Stomach (tissue), 19 donors: Measurements from ENCODE around the gene NPAS3. TPM values are rescaled to one million over a fixed set of nuclear protein-coding genes. Genes with fewer than 3 reads are reported as not detected.

ENCODE experiments used
- DNase-seq, 2 donors: peaks; one replicate each; pipeline versions ENCODE4 v3.0.0 to v3.0.0-alpha.2; 2013 to 2019
- H3K27ac ChIP-seq, 5 donors: fragments of 200-600 bp in 4 of 5; sonication (generic) in 4 of 5; one replicate each; pipeline ENCODE4 v1.5.1; 2013 to 2019; ENCODE audit warnings: mild to moderate bottlenecking in 1 of 5, moderate library complexity in 1 of 5
- H3K27me3 ChIP-seq, 3 donors: fragments of 200-600 bp; sonication (generic); one replicate each; pipeline ENCODE4 v1.5.1; 2017 to 2019; ENCODE audit warnings: mixed run types in 1 of 3
- H3K36me3 ChIP-seq, 4 donors: fragments of 200-600 bp; sonication (generic); 1 replicate in 3 of 4; 2 replicates in 1 of 4; pipeline ENCODE4 v1.5.1; 2016 to 2019
- H3K4me1 ChIP-seq, 4 donors: fragments of 200-600 bp; sonication (generic); one replicate each; pipeline ENCODE4 v1.5.1; 2016 to 2019
- H3K4me3 ChIP-seq, 4 donors: fragments of 200-600 bp; sonication (generic) in 3 of 4; one replicate each; pipeline ENCODE4 v1.5.1; 2016 to 2019; ENCODE audit warnings: mild to moderate bottlenecking in 1 of 4
- H3K9me3 ChIP-seq, 4 donors: fragments of 200-600 bp; sonication (generic); one replicate each; pipeline ENCODE4 v1.5.1; 2016 to 2019
- EP300 ChIP-seq: sonication (generic); formaldehyde crosslinking; IDR thresholded peaks from one replicate; pipeline ENCODE4 v1.6.1; 2017; ENCODE audit warnings: antibody characterized with exemption
- POLR2A ChIP-seq, 4 donors: fragments of 450-650 bp; IDR thresholded peaks; one replicate each; pipeline ENCODE4 v1.6.1; 2016; ENCODE audit warnings: antibody characterized with exemption in 4 of 4, control low read depth in 2 of 4, mild to moderate bottlenecking in 1 of 4, moderate library complexity in 1 of 4
- POLR2AphosphoS5 ChIP-seq, 3 donors: sonication (generic); formaldehyde crosslinking; IDR thresholded peaks; one replicate each; pipeline ENCODE4 v1.6.1; 2016; ENCODE audit warnings: antibody characterized with exemption in 3 of 3
- WGBS, 5 donors: extraction: QIAGEN DNeasy Blood & Tissue Kit in 3 of 5; methylation state at CpG; one replicate each; pipeline versions ENCODE4 v1.1.5 to v1.1.7; 2013 to 2018; 5-methylcytosine and 5-hydroxymethylcytosine counted together
- intact Hi-C: fragments of 100-400 bp; cut with DNase I; formaldehyde crosslinking; loops from one replicate; pipeline ENCODE4 v1.15.1; 2023; ENCODE audit warnings: low total_unique reads
- long read RNA-seq, 10 donors: transcript quantifications; one replicate each; lab custom pipeline, GENCODE V29; 2026
- polyA plus RNA-seq, 3 donors: library from polyadenylated mRNA; stranded (reverse); fragments of 200-250 nt; gene quantifications; one replicate each; pipeline ENCODE4 v1.2.3, GENCODE V29; 2013
- total RNA-seq, 5 donors: library from RNA; depleted of rRNA; stranded (reverse); fragments of >200 nt; gene quantifications; one replicate each; pipeline versions ENCODE4 v1.1.0 to v1.2.3, GENCODE V29; 2014 to 2016
- TF ChIP-seq, protein P1 (sequence below), 7 experiments: fragments of 450-650 bp in 4 of 7; fragments of 200-600 bp in 3 of 7; sonication (generic) in 3 of 7; IDR thresholded peaks; one replicate each; pipeline ENCODE4 v1.5.1; 2016 to 2019; ENCODE audit warnings: antibody characterized with exemption in 7 of 7, control low read depth in 2 of 7, mild to moderate bottlenecking in 1 of 7
- donor health status: healthy with polysubstance abuse.
- donor health status: Bipolar disorder and iron deficiency.
- donor health status: healthy.

NPAS3 gene
- total RNA-seq (1 to 10 TPM in 2 of 5 donors, under 1 TPM in 2, not detected in 1; under 0.01 to 7.9 (median 2.0) TPM), polyA plus RNA-seq (1 to 10 TPM in 1 of 3 donors, under 1 TPM in 2; 0.35 to 1.6 (median 0.76) TPM)
- long read RNA-seq, donor 1 = 0 reads
- long read RNA-seq, donor 2 = 0 reads
- long read RNA-seq, donor 3 = 0 reads
- long read RNA-seq, donor 4 = 0 reads
- long read RNA-seq, donor 5 = 0 reads
- long read RNA-seq, donor 6 = 0 reads
- long read RNA-seq, donor 7 = 0 reads
- long read RNA-seq, donor 8 = 0 reads
- long read RNA-seq, donor 9 = 0 reads
- long read RNA-seq, donor 10 = 0 reads

DNA sequence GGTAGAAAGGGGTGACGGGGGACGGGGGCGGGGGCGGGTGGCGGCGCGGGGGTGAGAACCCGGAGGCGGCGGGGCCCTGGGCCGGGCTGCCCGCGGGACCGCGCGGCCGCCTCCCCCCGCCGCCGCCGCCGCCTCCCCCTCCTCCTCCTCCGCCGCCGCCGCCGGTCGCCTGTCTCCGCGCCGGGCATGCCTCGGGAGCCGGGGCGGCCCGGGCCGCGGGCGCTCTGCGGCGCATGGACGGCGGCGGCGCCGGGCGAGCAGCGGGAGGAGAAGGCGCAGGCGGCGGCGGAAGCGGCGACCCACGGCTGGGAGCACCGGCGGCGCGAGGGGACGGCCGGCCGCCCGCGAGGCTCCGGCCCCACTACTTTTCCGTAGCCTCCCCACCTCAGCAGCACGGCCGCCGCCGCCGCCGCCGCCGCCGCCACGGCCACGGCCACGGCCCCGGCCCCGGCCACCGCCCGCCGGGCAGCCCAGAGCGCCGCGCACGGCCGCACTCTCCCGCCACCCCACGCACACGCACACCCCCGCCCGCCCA is at the start of gene NPAS3:
TSS of gene NPAS3 (plus strand) at position 161 of the 535 bp plus-strand sequence.
- intact Hi-C loops = no loop called here
- Histone ChIP-seq H3K36me3 (no peaks in the 10 kb centered on the region), H3K4me1 (peaks cover 3 to 45% (median 32%) of the 10 kb centered on the region in 4 donors), H3K9me3 (no peaks in the 10 kb centered on the region), H3K27me3 (peaks cover 0 to 64% (median 25%) of the 10 kb centered on the region in 3 donors), H3K27ac (peak within 1 kb of the TSS; percentile 75 to 92 (median 87)), H3K4me3 (peak within 1 kb of the TSS; percentile 60 to 68 (median 64))
- DNase-seq = no peak
- 0 to 7% (median 1%) methylated on average over 3 to 70 of the region's 92 CpGs for WGBS, 5 donors
- TF ChIP-seq POLR2A (IDR thresholded peaks at IDR 0.05) (no peak), EP300 (no peak), POLR2AphosphoS5 (IDR thresholded peaks at IDR 0.05) (no peak)
- TF ChIP-seq, protein P1, sequence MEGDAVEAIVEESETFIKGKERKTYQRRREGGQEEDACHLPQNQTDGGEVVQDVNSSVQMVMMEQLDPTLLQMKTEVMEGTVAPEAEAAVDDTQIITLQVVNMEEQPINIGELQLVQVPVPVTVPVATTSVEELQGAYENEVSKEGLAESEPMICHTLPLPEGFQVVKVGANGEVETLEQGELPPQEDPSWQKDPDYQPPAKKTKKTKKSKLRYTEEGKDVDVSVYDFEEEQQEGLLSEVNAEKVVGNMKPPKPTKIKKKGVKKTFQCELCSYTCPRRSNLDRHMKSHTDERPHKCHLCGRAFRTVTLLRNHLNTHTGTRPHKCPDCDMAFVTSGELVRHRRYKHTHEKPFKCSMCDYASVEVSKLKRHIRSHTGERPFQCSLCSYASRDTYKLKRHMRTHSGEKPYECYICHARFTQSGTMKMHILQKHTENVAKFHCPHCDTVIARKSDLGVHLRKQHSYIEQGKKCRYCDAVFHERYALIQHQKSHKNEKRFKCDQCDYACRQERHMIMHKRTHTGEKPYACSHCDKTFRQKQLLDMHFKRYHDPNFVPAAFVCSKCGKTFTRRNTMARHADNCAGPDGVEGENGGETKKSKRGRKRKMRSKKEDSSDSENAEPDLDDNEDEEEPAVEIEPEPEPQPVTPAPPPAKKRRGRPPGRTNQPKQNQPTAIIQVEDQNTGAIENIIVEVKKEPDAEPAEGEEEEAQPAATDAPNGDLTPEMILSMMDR (IDR thresholded peaks at IDR 0.05) = no peak

DNA sequence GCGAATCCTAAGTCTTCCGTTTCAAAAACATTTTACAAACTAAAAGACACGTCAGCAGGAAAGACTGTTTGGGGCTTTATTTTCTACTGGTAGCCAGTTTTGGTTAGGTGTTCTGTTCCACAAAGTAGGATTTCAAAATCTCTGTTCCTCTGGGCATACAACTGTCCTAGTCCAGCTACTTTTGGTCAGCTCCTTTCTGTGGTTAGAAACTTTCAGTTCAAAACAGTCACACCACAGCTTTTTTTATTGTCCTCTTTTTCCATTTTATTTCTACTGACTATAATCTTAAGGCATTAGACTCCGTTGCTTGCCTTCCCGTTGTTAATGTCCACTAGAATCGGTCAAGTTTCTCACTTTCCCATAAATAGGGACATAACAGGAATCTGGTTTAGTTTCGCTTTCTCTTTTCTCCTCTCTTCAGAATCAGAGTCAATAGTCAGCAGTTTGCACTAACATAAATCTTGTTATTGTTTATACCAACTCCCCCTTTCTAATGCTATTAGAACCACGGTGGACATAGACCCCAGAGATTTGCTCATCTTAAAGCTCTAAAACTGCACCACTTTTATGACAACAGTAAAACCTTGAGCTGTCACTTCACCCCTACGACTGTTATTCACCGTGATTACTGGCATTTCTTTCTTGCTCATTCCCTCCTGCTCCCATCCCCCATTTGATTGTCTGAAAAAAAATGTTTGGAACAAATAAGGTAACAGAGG is 41.5 kb upstream of the NPAS3 start:
- Histone ChIP-seq H3K4me1 (peaks cover 0 to 5% (median 0%) of the 10 kb centered on the region in 4 donors), H3K36me3 (no peaks in the 10 kb centered on the region), H3K9me3 (no peaks in the 10 kb centered on the region), H3K27ac (peak overlapping the region in 4 of 5 donors; percentile 53 to 81 (median 72)), H3K27me3 (no peaks in the 10 kb centered on the region), H3K4me3 (peak overlapping the region; percentile 34 to 49 (median 42))
- TF ChIP-seq POLR2A (IDR thresholded peaks at IDR 0.05) = no peak
- no peak for TF ChIP-seq POLR2AphosphoS5 (IDR thresholded peaks at IDR 0.05)
- TF ChIP-seq, protein P1 (IDR thresholded peaks at IDR 0.05) = no peak
- TF ChIP-seq EP300 = no peak
- DNase-seq = peak in 1 of 2 donors; percentile 57
- 33 to 55% (median 51%) methylated on average over 10 of the region's 10 CpGs for WGBS, 5 donors
- intact Hi-C loops = no loop called here

DNA sequence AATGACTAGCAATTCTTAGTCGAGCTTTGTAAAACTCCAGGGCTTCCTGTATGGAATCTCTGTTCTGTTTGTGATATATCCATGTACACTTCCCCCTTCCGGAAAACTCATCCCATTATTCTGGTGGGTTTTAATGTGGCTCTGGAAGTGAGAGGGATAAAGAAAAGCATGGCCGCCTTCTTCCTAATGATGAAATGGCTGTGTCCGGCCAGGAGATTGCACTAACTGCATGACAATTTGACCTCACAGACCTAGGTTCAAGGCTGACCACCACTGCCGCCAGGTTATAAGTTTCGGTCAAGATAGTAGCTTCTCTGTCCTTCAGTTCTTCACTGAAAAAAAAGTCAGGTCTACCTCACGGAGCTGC is 41.0 kb upstream of the NPAS3 start:
- H3K27ac ChIP-seq = peak overlapping the region in 4 of 5 donors; percentile 53 to 81 (median 72)
- TF ChIP-seq POLR2A (IDR thresholded peaks at IDR 0.05) (no peak), EP300 (no peak), POLR2AphosphoS5 (IDR thresholded peaks at IDR 0.05) (no peak)
- TF ChIP-seq, protein P1 (IDR thresholded peaks at IDR 0.05) = no peak
- 67 to 85% (median 80%) methylated on average over 7 of the region's 7 CpGs for WGBS, 5 donors
- H3K9me3 ChIP-seq = no peaks in the 10 kb centered on the region
- peak overlapping the region; percentile 34 to 49 (median 42) for H3K4me3 ChIP-seq
- no peak for DNase-seq
- intact Hi-C loops = no loop called here
- H3K4me1 ChIP-seq = peaks cover 0 to 5% (median 0%) of the 10 kb centered on the region in 4 donors
- H3K27me3 ChIP-seq = no peaks in the 10 kb centered on the region
- no peaks in the 10 kb centered on the region for H3K36me3 ChIP-seq

DNA sequence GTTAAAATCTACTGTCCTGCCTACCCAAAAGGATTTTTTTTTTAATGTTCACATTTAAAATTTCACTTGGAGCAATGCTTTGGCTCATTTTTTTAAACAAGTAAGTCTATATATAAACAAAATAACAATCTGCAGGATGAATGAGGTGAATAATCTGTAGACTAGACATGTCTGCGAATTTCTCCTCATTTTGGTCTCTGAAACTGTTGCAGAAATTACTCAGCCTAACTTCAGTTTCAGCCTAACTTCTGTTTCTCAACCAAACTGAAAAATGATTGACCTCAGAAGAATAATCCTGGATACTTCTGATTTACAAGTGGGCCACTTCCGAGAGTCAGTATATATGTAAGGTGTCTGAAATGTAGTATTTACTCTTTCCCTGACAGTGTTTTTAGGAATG is 39.8 kb upstream of the NPAS3 start:
- intact Hi-C loops = no loop called here
- no peak overlapping the region for H3K27ac ChIP-seq
- H3K4me3 ChIP-seq = no peak overlapping the region
- peaks cover 0 to 5% (median 0%) of the 10 kb centered on the region in 4 donors for H3K4me1 ChIP-seq
- no peaks in the 10 kb centered on the region for H3K9me3 ChIP-seq
- H3K27me3 ChIP-seq = no peaks in the 10 kb centered on the region
- WGBS, 5 donors = 70 to 85% (median 79%) methylated on average over 2 of the region's 2 CpGs
- TF ChIP-seq EP300 = no peak
- TF ChIP-seq POLR2AphosphoS5 (IDR thresholded peaks at IDR 0.05) = no peak
- TF ChIP-seq POLR2A (IDR thresholded peaks at IDR 0.05) = no peak
- TF ChIP-seq, protein P1 (IDR thresholded peaks at IDR 0.05) = no peak
- DNase-seq = no peak
- no peaks in the 10 kb centered on the region for H3K36me3 ChIP-seq
